ENCODE data around the gene RELL1.

RELL1 gene

DNA sequence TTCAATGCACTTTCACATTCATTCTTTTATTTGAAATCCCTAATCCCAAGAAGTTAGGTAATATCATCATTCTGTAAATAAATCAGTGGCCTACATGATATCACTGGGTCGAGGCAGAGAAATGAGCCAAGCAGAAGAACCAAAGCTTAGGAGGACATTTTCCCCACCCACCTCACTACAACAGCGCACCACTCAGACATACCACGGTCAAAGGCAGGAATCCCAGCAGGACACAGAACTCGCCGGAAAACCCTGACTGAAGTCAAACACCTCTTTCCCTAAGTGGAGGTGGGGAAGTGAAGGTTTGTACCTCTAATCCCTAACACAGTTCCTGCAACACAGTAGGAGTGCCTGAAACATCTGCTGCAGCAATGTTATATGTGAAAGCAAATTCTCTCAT is 21.5 kb downstream of the RELL1 start:
- no peak for DNase-seq

DNA sequence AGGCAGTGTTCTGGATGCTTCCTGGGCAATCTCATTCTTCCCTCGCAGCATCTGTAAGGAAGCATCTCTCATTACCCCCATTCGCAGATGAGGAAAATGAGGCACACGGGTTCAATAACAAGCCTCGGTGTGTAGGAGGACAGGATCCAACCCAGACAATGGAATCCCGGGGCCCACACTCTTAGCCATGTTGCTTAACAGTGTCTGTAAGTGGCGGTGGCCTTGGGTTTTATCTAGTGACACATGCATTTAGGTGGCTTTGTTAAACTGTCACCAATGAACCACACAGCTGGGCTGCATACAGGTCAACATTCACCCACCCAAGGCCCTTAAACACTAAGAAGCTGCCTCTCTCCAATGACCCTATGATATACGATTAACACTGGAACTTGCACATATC is 22.6 kb downstream of the RELL1 start:
- no peak for DNase-seq

- no peak for DNase-seq
These were observed 23.2 kb downstream of the RELL1 start for GRCh38 chr4:37662861-37663390.

DNA sequence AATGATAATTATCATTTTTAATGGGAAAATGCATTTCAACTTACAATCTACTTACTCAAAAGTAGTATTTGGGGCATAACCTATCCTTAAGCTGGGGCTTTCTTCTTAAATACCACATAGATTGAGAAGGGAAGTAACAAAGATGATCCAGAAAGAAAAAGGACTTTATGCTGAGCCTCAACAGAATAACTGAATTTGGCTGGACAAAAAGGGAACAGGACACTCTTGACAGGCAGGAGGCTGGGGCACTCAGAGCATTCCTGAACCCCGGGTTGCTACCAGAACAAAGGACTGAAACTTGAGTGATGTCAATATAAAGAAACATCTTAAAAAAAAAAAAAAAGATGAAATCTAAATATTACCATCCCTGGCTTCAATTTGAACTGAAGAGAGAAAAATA is 23.9 kb downstream of the RELL1 start:
- no peak for DNase-seq

DNA sequence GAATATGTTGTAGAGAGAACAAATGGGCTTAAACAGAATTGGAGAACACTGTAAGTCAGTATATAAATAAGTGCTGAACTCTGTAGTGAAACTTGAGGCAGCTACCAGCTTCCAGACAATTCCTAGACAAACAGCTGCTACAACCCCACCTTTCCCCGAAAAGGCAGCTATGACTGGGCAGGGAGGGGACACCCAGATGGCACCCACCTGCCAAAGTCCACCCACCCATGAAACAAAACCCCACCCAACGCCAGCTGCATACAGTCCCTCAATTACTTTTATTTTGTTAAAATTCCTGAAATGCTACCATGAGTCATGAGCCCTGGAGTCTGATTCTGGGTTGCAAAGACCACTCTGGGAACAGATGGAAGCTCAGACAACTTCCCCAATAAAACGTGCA is 24.4 kb downstream of the RELL1 start:
- DNase-seq, result no peak

DNA sequence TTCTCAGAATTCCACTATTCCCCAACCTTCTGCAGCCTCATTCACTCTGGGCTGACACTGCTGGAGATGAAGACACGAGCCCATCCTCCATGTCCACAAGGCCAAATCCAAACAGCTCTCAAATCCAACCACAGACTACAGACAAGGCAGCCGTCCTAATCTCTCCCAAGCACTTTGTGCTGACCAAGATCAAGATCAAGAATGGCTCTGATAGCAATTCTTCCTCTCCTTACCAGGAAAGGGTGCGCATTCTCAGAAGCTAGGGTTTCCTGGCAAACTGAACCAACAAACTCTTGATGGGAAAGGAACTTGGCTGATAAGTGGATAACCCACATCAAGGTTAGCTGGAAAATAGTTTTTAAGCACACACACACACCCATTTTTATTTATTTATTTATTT is 26.5 kb downstream of the RELL1 start:
- no peak for DNase-seq

- no peak for DNase-seq
These were observed 29.5 kb downstream of the RELL1 start for GRCh38 chr4:37656649-37657048.

GRCh38 chr4:37653601-37654000 is 32.6 kb downstream of the RELL1 start:
- DNase-seq, result no peak

GRCh38 chr4:37652747-37653527 is 33.2 kb downstream of the RELL1 start:
- no peak for DNase-seq

DNA sequence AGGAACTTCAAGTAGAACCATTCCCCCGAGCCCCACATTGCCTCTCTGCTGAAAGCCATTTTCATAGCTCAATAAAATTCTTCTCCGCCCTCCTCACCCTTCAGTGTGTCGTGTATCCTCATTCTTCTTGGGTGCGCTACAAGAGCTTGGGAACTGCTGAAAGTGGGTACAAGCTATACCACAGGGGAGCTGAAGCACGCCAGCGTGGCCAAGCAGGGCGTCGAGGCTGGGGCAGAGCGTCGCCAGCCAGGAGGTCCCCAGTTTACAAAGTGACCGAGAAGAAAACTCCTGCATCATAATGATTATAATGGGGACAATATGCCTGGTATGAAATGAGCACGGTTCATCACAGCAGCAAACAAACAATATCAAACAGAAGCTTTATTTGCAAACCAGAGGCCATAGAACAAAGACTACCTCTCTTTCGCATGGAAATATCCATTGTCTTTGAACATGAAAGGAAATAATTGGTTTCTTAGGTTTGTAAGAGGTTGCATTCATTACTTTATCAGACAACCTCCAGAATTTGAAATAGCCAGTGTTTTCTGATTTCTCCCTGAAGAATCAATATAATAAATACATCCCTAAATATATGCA is 34.3 kb downstream of the RELL1 start:
- DNase-seq, result no peak

GRCh38 chr4:37650481-37650880 is 35.7 kb downstream of the RELL1 start:
- no peak for DNase-seq

- no peak for DNase-seq
These were observed 36.9 kb downstream of the RELL1 start for GRCh38 chr4:37649268-37649667.

GRCh38 chr4:37648084-37648817 is 37.9 kb downstream of the RELL1 start:
- no peak for DNase-seq

DNA sequence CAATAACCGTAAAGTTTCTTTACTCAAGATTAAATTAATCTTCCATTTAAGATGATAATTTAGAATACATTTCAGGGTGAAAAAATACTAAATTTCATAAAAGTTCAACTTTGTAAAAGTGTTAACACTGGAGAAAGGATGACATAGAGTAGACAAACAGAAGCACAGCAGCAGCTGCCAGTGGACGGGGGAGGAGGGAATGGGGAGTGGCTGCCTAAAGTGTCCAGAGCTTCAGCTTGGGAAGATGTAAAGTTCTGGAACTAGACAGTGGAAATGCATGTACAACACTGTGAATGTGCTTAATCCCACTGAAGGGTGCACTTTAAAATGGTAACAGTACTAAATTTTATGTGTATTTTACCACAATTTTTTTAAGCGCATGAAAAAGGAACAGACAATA is 39.9 kb downstream of the RELL1 start:
- no peak for DNase-seq

- DNase-seq, result no peak
These were observed 40.4 kb downstream of the RELL1 start for GRCh38 chr4:37645736-37646135.

GRCh38 chr4:37644962-37645361 is 41.2 kb downstream of the RELL1 start:
- DNase-seq, result no peak

GRCh38 chr4:37641886-37642849 is 44.0 kb downstream of the RELL1 start:
- DNase-seq, result no peak

GRCh38 chr4:37641352-37641751 is 44.8 kb downstream of the RELL1 start:
- DNase-seq, result no peak

GRCh38 chr4:37639551-37640285 is 46.5 kb downstream of the RELL1 start:
- no peak for DNase-seq

DNA sequence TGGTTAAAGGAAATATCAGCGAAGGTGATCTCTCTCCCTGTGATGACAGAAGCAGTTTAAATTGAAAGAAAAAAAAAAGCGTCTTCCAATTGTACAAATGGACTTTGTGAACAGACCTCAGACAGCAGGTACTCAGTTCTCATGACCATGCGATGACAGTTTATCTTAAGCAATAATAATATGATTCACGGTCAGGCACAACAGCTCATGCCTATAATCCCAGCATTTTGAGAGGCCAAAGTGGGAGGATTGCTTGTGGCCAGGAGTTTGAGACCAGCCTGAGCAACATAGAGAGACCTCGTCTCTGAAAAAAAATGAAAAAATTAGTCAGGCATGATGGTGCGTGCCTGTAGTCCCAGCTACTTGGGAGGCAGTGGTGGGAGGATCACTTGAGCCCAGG is 51.0 kb downstream of the RELL1 start:
- no peak for DNase-seq

- no peak for DNase-seq
These were observed 52.0 kb downstream of the RELL1 start for GRCh38 chr4:37634180-37634579.

GRCh38 chr4:37632836-37633235 is 53.3 kb downstream of the RELL1 start:
- no peak for DNase-seq
